ENCODE measurements around the gene COA8. TPM values are rescaled to one million over a fixed set of nuclear protein-coding genes. Genes with fewer than 3 reads are reported as not detected.

Gene COA8
- total and polyA plus RNA-seq, 2 of the 4 experiments (the other 2 are of a cell fraction), result 12.2 to 21.1 TPM

- Histone ChIP-seq H3K23ac (ENCODE audit: low read depth, low read length) (no peak overlapping the region), H2BK5ac (ENCODE audit: low read depth, low read length, poor library complexity, severe bottlenecking) (no peak overlapping the region), H3K9me1 (ENCODE audit: insufficient read depth, low read length) (peaks cover 13% of the 10 kb centered on the region), H3K9me3 (ENCODE audit: control insufficient read depth, insufficient read depth, low read length) (no peaks in the 10 kb centered on the region), H3K79me1 (ENCODE audit: low read depth in 1 of 2, low read length in 2 of 2) (peaks cover 0 to 44% of the 10 kb centered on the region in 2 experiments; a peak in 3 of 4 replicates), H3K14ac (replicated peaks; ENCODE audit: low read depth, low read length) (no peak overlapping the region), H3K4ac (ENCODE audit: low read depth, low read length) (no peak overlapping the region), H2AK9ac (replicated peaks; ENCODE audit: low read depth, low read length, poor library complexity) (no peak overlapping the region), H4K5ac (ENCODE audit: low read depth, low read length) (no peak overlapping the region), H2AK5ac (ENCODE audit: low read depth, low read length) (no peak overlapping the region), H3K18ac (ENCODE audit: low read depth, low read length) (no peak overlapping the region), H2AFZ (replicated peaks; ENCODE audit: low read length, poor library complexity) (no peak overlapping the region), H3K9ac (ENCODE audit: low read depth, low read length) (no peak overlapping the region), H3K36me3 (ENCODE audit: control insufficient read depth, insufficient read depth, low read length) (peaks cover 12% of the 10 kb centered on the region; the same call in 1 of the 2 replicates), H4K91ac (ENCODE audit: insufficient read depth, low read depth, low read length) (no peak overlapping the region), H3K4me1 (ENCODE audit: control insufficient read depth, insufficient read depth, low read length) (peaks cover 11% of the 10 kb centered on the region), H4K20me1 (ENCODE audit: insufficient read depth, low read length) (peaks cover 26% of the 10 kb centered on the region), H2BK120ac (ENCODE audit: low read depth, low read length) (no peak overlapping the region), H3K4me3 (ENCODE audit: insufficient read depth, low read depth, low read length) (no peak overlapping the region), H4K8ac (ENCODE audit: low read depth in 2 of 2, low read length in 2 of 2) (no peak overlapping the region), H2BK20ac (ENCODE audit: low read depth, low read length) (no peak overlapping the region), H2BK15ac (ENCODE audit: low read depth, low read length) (no peak overlapping the region), H3K4me2 (ENCODE audit: low read depth, low read length) (no peak overlapping the region), H3K56ac (ENCODE audit: extremely low read depth, insufficient read depth, low read length) (no peak overlapping the region), H3K27ac (ENCODE audit: insufficient read depth, low read length) (no peak overlapping the region), H3K27me3 (ENCODE audit: control insufficient read depth, insufficient read depth, low read length) (no peaks in the 10 kb centered on the region)
- no TSS peak for BruUV-seq (replicated peaks)
- ChIA-PET CTCF (no interaction called here), POLR2A (ENCODE audit: unreplicated experiment) (no interaction called here)
- no peak for DNase-seq
- 91% methylated on average over 9 of the region's 15 CpGs; no CpG with 5 or more reads in 1 of the 2 experiments for WGBS, 2 experiments (ENCODE audit: extremely low coverage in 2 of 2, insufficient read length in 1 of 2)
- intact Hi-C loops (cut with micrococcal nuclease), result no loop called here
- no peak for TF ChIP-seq BHLHE40 (IDR thresholded peaks at IDR 0.05; ENCODE audit: low read depth, low read length)
- no peak for TF ChIP-seq SMC3 (IDR thresholded peaks at IDR 0.05; ENCODE audit: low read depth, low read length)
- TF ChIP-seq FOS (IDR thresholded peaks at IDR 0.05; ENCODE audit: low read depth, low read length), result no peak
- TF ChIP-seq CEBPB (IDR thresholded peaks at IDR 0.05; ENCODE audit: low read depth, low read length), result no peak
- TF ChIP-seq, protein P1, sequence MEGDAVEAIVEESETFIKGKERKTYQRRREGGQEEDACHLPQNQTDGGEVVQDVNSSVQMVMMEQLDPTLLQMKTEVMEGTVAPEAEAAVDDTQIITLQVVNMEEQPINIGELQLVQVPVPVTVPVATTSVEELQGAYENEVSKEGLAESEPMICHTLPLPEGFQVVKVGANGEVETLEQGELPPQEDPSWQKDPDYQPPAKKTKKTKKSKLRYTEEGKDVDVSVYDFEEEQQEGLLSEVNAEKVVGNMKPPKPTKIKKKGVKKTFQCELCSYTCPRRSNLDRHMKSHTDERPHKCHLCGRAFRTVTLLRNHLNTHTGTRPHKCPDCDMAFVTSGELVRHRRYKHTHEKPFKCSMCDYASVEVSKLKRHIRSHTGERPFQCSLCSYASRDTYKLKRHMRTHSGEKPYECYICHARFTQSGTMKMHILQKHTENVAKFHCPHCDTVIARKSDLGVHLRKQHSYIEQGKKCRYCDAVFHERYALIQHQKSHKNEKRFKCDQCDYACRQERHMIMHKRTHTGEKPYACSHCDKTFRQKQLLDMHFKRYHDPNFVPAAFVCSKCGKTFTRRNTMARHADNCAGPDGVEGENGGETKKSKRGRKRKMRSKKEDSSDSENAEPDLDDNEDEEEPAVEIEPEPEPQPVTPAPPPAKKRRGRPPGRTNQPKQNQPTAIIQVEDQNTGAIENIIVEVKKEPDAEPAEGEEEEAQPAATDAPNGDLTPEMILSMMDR (conservative IDR thresholded peaks at IDR 0.05; ENCODE audit: low read depth, low read length), result no peak
- no peak for TF ChIP-seq NFE2L2 (IDR thresholded peaks at IDR 0.05; ENCODE audit: low read depth, low read length)
- ATAC-seq (ENCODE audit: low read depth), result no peak
- dilution Hi-C loops (cut with HindIII; ENCODE audit: low sequenced_read_pairs, unreplicated experiment), result no loop called here
- in situ Hi-C loops (cut with MboI; ENCODE audit: low sequenced_read_pairs), result no loop called here
These were observed 31.1 kb upstream of the COA8 start for GRCh38 chr14:103531421-103532215.
